GM19438 (cell line): Measurements from ENCODE around the gene CTRB1.
"Not testable (repeated sequence)": the region's sequence is repeated elsewhere in the genome, so short reads cannot be mapped to it uniquely, and the experiment has no call there.

ENCODE experiments used
- ATAC-seq: cut with Tn5 transposase; IDR thresholded peaks from one replicate; pipeline ENCODE4 v1.9.1; 2021; ENCODE audit warnings: low read depth; ENCODE audit not compliant: unreplicated experiment

CTRB1 gene

GRCh38 chr16:75203667-75204409 lies 14.9 kb upstream of the CTRB1 start:
- ATAC-seq: no peak

GRCh38 chr16:75204410-75204758 lies 14.4 kb upstream of the CTRB1 start:
- ATAC-seq: no peak

- not testable (repeated sequence) for ATAC-seq
Measured at GRCh38 chr16:75204905-75205304, 13.9 kb upstream of the CTRB1 start.

GRCh38 chr16:75205438-75205837 lies 13.3 kb upstream of the CTRB1 start:
- not testable (repeated sequence) for ATAC-seq

- not testable (repeated sequence) for ATAC-seq
Measured at GRCh38 chr16:75205961-75206748, 12.6 kb upstream of the CTRB1 start.

- no peak for ATAC-seq
Measured at GRCh38 chr16:75206749-75207451, 11.9 kb upstream of the CTRB1 start, which contains the start of gene CTRB2. Gene CTRB2 (minus strand): TSS chr16:75207161. CDS start chr16:75207141, 20 bp downstream.

GRCh38 chr16:75207831-75208230 lies 11.0 kb upstream of the CTRB1 start:
- no peak for ATAC-seq

- no peak for ATAC-seq
Measured at GRCh38 chr16:75208242-75208825, 10.5 kb upstream of the CTRB1 start.

GRCh38 chr16:75208861-75209505 lies 9.8 kb upstream of the CTRB1 start:
- ATAC-seq: no peak

- not testable (repeated sequence) for ATAC-seq
Measured at GRCh38 chr16:75209514-75209913, 9.3 kb upstream of the CTRB1 start.

GRCh38 chr16:75209944-75210343 lies 8.8 kb upstream of the CTRB1 start:
- ATAC-seq: no peak

- ATAC-seq: not testable (repeated sequence)
Measured at GRCh38 chr16:75211286-75211685, 7.5 kb upstream of the CTRB1 start.

GRCh38 chr16:75216127-75216526 lies 2.7 kb upstream of the CTRB1 start:
- no peak for ATAC-seq

- no peak for ATAC-seq
Measured at GRCh38 chr16:75216576-75216975, 2.2 kb upstream of the CTRB1 start.

- ATAC-seq: no peak
Measured at GRCh38 chr16:75217389-75217851, 1.4 kb upstream of the CTRB1 start.

- ATAC-seq: no peak
Measured at GRCh38 chr16:75219088-75219487, 300 bp downstream of the CTRB1 start.

GRCh38 chr16:75219838-75220237 lies 1.1 kb downstream of the CTRB1 start:
- ATAC-seq: peak; percentile 55

- no peak for ATAC-seq
Measured at GRCh38 chr16:75222271-75222783, 3.5 kb downstream of the CTRB1 start.

- ATAC-seq: not testable (repeated sequence)
Measured at GRCh38 chr16:75223129-75223528, 4.3 kb downstream of the CTRB1 start.
